ENCODE data around the gene LRRC34.
A peak's percentile ranks its signal among the peaks of the same experiment; 100 is the strongest.

Gene LRRC34

DNA sequence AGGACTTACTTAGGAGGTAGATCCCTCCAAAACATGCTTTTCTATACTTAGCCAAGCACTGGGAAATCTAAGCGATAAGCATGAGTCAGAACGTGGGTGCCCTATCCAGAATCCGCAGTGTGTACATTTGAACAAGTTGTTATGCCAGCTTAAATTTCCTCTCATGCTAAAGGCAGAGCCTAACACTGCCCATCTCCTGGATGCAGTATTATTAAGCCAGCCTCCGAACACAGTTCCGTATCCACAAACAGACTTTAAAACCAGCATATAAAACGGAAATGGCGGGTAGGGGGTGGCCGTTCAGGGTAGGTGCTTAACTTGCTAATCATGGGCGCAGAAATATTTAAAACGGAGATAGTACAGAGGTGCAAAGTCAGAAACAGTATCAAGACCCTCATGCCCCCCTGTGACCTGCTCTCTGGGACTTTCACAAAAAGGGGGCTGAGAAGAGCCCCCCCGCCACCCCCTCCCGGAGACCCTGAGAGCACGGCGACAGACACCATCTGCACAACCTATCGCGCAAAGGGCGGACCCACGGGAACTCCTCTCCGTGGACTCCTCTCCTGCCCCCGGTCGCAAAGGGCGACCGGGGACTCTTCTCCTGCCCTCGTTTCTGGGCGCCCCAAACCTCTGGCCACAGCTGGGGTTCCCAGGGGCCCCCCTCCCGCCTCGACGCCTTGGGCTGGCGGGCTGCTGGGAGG lies 923 bp downstream of the LRRC34 start:
- DNase-seq (ENCODE audit: extremely low spot score) = peak; percentile 46
- no peak for TF ChIP-seq LEF1 (IDR thresholded peaks at IDR 0.05; ENCODE audit: borderline replicate concordance)
- TF ChIP-seq FOXK2 (IDR thresholded peaks at IDR 0.05) = no peak
- TF ChIP-seq NFRKB (IDR thresholded peaks at IDR 0.05) = no peak
- TF ChIP-seq SUZ12 (IDR thresholded peaks at IDR 0.05) = no peak
- TF ChIP-seq FOXA1 (IDR thresholded peaks at IDR 0.05) = no peak
- TF ChIP-seq SP1 (IDR thresholded peaks at IDR 0.05) = no peak
- TF ChIP-seq, protein P1, sequence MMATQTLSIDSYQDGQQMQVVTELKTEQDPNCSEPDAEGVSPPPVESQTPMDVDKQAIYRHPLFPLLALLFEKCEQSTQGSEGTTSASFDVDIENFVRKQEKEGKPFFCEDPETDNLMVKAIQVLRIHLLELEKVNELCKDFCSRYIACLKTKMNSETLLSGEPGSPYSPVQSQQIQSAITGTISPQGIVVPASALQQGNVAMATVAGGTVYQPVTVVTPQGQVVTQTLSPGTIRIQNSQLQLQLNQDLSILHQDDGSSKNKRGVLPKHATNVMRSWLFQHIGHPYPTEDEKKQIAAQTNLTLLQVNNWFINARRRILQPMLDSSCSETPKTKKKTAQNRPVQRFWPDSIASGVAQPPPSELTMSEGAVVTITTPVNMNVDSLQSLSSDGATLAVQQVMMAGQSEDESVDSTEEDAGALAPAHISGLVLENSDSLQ (IDR thresholded peaks at IDR 0.05) = no peak
- no peak for TF ChIP-seq ARNT (IDR thresholded peaks at IDR 0.05)
- TF ChIP-seq HDGF (IDR thresholded peaks at IDR 0.05; ENCODE audit: borderline replicate concordance) = no peak
- no peak for TF ChIP-seq ZNF384 (IDR thresholded peaks at IDR 0.05)
- POLR2A ChIA-PET = interaction anchor here (1.0 to 2.4 kb wide), 4 partner anchors 21 to 43 kb away, joined by 3 to 12 read pairs (median 4); partner anchors contain the start of genes ACTRT3 and MYNN
- CTCF ChIA-PET = no interaction called here

DNA sequence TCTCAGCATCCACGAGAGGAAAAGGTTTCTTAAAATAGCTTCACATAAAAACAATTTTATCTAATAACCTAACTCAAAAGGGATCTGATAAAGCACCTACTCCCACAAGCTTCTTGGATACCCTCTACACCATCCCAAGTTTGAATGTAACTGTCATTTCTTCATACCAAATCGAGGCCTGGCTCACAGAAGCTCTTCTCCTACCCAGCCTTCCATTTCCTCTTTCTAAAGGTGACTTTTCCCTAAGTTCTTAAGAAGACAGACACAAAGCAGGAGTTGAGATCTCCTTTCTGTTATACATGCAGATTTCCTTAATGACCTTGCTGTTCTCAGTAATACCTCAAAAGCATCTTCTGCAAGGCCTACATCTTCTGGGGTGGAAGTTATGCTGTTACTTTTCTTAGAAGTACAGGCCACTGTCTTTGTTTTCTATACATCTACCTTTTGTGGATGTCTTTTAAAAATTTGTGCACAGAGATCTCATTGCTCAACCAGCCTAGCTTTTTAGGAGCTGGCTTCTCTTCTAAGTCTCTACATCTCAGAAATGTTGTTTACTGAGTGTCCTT lies 3.4 kb downstream of the LRRC34 start:
- CTCF ChIA-PET = no interaction called here
- TF ChIP-seq FOXK2 (IDR thresholded peaks at IDR 0.05) = no peak
- no peak for TF ChIP-seq ARNT (IDR thresholded peaks at IDR 0.05)
- TF ChIP-seq TARDBP (IDR thresholded peaks at IDR 0.05) = no peak
- POLR2A ChIA-PET = interaction anchor here (1.0 kb wide), 1 partner anchor 11 kb away, joined by 3 read pairs; no protein-coding TSS in a partner anchor
- no peak for DNase-seq (ENCODE audit: extremely low spot score)

DNA sequence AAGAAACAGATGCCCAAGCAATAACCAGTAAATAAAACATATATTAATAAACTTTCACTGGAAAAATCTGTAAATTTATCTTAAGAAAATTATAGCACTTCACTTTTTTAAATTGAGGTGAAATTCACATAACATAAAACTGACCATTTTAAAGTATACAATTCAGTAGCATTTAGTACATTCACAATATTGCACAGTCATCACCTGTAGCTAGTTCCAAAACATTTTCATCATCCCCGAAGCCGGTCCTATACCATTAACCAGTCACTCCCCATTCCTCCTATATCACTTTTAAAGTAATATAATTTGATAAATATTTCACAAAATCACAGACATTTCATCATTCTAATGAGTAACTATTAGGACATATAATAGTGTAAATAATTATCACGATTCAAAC lies 8.0 kb downstream of the LRRC34 start:
- DNase-seq (ENCODE audit: extremely low spot score) = no peak
- TF ChIP-seq ELF4 (IDR thresholded peaks at IDR 0.05) = no peak
- no peak for TF ChIP-seq SP1 (IDR thresholded peaks at IDR 0.05)
- no peak for TF ChIP-seq L3MBTL2 (conservative IDR thresholded peaks at IDR 0.05)
- no peak for TF ChIP-seq FOXM1 (IDR thresholded peaks at IDR 0.05; ENCODE audit: borderline replicate concordance)
- no peak for TF ChIP-seq CTBP1 (IDR thresholded peaks at IDR 0.05; ENCODE audit: borderline replicate concordance)
- TF ChIP-seq ZNF384 (IDR thresholded peaks at IDR 0.05) = no peak
- ChIA-PET CTCF (no interaction called here), POLR2A (no interaction called here)

DNA sequence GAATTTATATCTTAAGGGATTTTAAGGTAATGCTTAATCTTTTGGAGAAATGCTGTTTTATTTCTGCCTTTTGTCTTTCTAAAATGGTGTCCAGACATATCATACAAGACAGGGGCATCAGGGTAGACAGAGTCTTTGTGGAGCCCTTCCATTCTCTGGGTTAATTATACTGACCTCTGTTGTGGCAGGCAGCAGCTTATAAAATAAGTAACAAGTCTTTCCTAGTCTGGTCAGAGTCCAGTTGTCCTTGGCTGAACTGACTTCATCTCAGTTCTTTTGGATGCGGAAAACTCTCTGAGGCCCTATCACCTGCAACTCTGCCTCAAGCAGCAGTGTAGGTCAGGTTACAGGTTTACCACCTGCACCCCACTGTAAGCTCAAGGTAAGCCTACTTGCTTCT lies 20.3 kb downstream of the LRRC34 start:
- ChIA-PET CTCF (no interaction called here), POLR2A (no interaction called here)
- no peak for DNase-seq (ENCODE audit: extremely low spot score)
- TF ChIP-seq FOXA1 (IDR thresholded peaks at IDR 0.05) (no peak), L3MBTL2 (conservative IDR thresholded peaks at IDR 0.05) (no peak), ARNT (IDR thresholded peaks at IDR 0.05) (no peak), ZNF384 (IDR thresholded peaks at IDR 0.05) (no peak), SP1 (IDR thresholded peaks at IDR 0.05) (no peak), TARDBP (IDR thresholded peaks at IDR 0.05) (no peak), FOXK2 (IDR thresholded peaks at IDR 0.05) (no peak), FOXM1 (IDR thresholded peaks at IDR 0.05; ENCODE audit: borderline replicate concordance) (no peak), ELF4 (IDR thresholded peaks at IDR 0.05) (no peak), HDGF (IDR thresholded peaks at IDR 0.05; ENCODE audit: borderline replicate concordance) (no peak), BHLHE40 (IDR thresholded peaks at IDR 0.05; ENCODE audit: borderline replicate concordance) (no peak), CTBP1 (IDR thresholded peaks at IDR 0.05; ENCODE audit: borderline replicate concordance) (no peak), NFRKB (IDR thresholded peaks at IDR 0.05) (no peak)
- TF ChIP-seq, protein P1 (IDR thresholded peaks at IDR 0.05) = no peak

DNA sequence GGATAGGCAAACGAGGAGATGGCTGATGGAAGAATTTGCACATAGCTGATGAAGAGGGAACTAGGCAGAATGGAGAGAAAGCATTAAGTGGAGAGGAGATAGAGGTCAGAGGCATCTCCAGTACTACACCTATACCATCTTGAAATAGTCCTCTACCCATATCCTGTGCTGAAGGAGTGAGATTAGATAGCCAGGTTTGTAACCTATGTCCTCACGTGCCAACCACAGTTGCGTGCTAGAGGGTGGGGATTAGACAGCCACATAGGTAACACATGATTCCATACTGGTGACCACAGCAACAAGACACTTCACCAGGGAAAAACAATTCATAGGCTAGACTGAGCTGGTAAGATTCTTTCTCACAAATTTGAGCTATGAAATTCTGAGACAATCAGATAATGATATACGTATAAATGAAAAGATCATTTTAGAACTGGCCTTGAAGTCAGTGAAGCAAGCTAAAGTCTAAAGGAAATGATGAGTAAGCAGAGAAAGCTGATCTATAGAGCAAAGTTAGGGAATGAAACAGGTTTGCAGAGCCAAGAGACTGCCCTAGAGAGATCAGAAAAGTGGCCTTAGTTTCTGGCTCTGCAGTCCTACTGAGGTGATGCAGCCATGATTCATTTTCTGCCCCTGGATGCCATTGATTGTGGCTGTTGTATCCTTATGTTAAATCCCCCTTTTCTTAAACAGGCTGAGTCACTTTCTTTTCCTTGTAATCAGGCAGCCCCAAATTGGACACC lies 21.8 kb downstream of the LRRC34 start:
- TF ChIP-seq HDGF (IDR thresholded peaks at IDR 0.05; ENCODE audit: borderline replicate concordance) (no peak), TARDBP (IDR thresholded peaks at IDR 0.05) (no peak), BHLHE40 (IDR thresholded peaks at IDR 0.05; ENCODE audit: borderline replicate concordance) (no peak), ZNF384 (IDR thresholded peaks at IDR 0.05) (no peak), SUZ12 (IDR thresholded peaks at IDR 0.05) (no peak), L3MBTL2 (conservative IDR thresholded peaks at IDR 0.05) (no peak), FOXA1 (IDR thresholded peaks at IDR 0.05) (no peak)
- POLR2A ChIA-PET = interaction anchor here (0.9 kb wide), 1 partner anchor 20 kb away, joined by 3 read pairs; no protein-coding TSS in a partner anchor
- CTCF ChIA-PET = no interaction called here
- no peak for DNase-seq (ENCODE audit: extremely low spot score)

DNA sequence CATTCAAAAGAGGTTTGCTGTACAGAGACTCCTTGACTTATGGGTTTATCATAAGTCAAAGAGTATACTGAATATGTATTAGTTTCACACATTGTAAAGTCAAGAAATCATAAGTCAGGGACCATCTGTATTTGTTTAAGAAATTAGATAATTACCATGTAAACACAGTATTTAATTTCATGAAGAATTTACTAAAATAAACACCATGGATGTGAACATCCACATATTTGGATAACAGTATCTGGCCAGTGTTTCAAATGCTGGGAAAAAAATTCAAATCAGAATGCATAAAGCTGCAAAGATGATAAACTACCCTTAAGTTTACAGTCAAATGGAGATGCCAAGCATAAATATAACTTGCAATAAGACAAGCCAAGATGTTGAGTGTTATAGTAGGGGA lies 22.5 kb downstream of the LRRC34 start:
- no peak for DNase-seq (ENCODE audit: extremely low spot score)
- POLR2A ChIA-PET = interaction anchor here (0.9 kb wide), 1 partner anchor 21 kb away, joined by 3 read pairs; no protein-coding TSS in a partner anchor
- TF ChIP-seq SUZ12 (IDR thresholded peaks at IDR 0.05) (no peak), L3MBTL2 (conservative IDR thresholded peaks at IDR 0.05) (no peak), BHLHE40 (IDR thresholded peaks at IDR 0.05; ENCODE audit: borderline replicate concordance) (no peak), ELF4 (IDR thresholded peaks at IDR 0.05) (no peak)
- CTCF ChIA-PET = no interaction called here

DNA sequence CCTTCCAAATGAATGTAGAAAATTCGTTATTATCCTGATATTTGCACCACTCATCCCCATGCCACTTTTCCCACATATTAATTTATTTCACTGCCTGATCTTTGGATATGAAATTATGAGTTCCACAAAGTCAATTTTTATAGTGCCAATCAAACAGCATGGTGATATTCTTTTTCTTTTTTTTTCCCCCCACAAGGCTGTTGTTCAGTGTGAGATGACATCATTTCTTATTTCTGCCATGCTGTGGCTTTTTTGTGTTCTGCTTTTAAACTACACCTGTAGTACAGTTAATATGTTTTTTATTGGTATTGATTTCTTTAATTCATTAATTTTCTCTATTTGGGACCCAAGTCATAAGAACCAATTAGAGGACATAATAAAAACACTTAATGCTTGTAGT lies 24.9 kb downstream of the LRRC34 start:
- POLR2A ChIA-PET = no interaction called here
- CTCF ChIA-PET = no interaction called here
- no peak for DNase-seq (ENCODE audit: extremely low spot score)
- TF ChIP-seq LEF1 (IDR thresholded peaks at IDR 0.05; ENCODE audit: borderline replicate concordance) (no peak), FOXA1 (IDR thresholded peaks at IDR 0.05) (no peak), TARDBP (IDR thresholded peaks at IDR 0.05) (no peak), CTBP1 (IDR thresholded peaks at IDR 0.05; ENCODE audit: borderline replicate concordance) (no peak), ELF4 (IDR thresholded peaks at IDR 0.05) (no peak), ZNF384 (IDR thresholded peaks at IDR 0.05) (no peak), SP1 (IDR thresholded peaks at IDR 0.05) (no peak), FOXM1 (IDR thresholded peaks at IDR 0.05; ENCODE audit: borderline replicate concordance) (no peak), NFRKB (IDR thresholded peaks at IDR 0.05) (no peak), FOXK2 (IDR thresholded peaks at IDR 0.05) (no peak)
- TF ChIP-seq, protein P1 (IDR thresholded peaks at IDR 0.05) = no peak

All from HEK293T (cell line).